Measurements from ENCODE around the gene ARHGAP27. TPM values are rescaled to one million over a fixed set of nuclear protein-coding genes. Genes with fewer than 3 reads are reported as not detected.

Gene ARHGAP27
- total RNA-seq, 1 experiment from 2014 or later, result 61.4 TPM

Other genes with a start within 250 kb of the ARHGAP27 start
- gene FMNL1, start 211.0 kb downstream of the ARHGAP27 start, total RNA-seq (2021), result 12.9 and 18.7 TPM in 2 replicates
- gene SPATA32, start 170.8 kb downstream of the ARHGAP27 start, total RNA-seq (2021), result 0.35 and 0.48 TPM in 2 replicates
- 58.3 and 72.4 TPM in 2 replicates for gene MAP3K14, start 115.8 kb downstream of the ARHGAP27 start, total RNA-seq (2021)
- 42.5 and 49.6 TPM in 2 replicates for gene PLEKHM1, start 57.9 kb upstream of the ARHGAP27 start, total RNA-seq (2021)

Measured in PC-9 (cell line).